ENCODE data around the gene XPC.

XPC gene

DNA sequence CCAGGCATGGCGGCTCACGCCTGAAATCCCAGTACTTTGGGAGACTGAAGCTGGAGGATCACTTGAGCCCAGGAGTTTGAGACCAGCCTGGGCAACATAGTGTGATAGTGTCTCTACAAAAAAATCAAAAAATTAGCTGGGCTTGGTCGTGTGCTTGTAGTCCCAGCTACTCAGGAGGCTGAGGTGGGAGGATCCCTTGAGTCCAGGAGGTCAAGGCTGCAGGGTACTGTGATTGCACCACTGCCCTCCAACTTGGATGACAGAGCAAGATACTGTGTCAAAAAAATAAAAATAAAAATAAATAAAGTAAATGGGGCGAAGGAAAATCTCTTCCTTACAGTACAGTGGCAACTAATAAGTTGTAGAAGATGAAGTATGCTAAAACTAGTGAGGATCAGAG, 29.8 kb upstream of the XPC start:
- no peak overlapping the region for H2AFZ ChIP-seq (ENCODE audit: low read depth, low read length, severe bottlenecking)

DNA sequence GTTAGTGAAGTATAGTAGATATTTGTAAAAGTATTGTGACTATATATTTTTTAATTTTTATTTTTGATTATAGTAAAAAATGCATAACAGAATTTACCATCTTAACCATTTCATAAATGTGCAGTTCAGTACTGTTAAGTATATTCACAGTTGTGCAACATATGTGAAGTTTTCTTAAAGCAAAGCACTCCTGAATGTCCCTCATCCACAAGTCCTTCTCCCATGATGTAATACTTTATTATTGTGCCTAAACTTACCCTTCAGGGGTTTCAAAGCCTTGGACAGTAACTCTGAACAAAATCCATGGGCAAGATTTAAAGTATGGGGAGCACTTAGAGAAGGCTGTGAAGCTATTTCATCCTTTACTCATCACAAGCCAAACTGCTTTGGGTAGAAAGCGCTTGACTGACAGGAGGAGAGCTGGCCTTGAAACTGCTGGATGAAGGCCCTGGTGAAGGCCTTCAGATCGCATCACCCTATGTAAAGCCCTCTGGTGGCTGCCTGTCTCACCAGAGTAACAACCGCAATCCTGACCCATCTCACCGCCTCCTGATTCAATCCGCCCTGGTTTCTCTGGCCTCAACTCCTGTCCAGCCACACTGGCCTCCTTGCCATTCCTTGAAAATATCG, 28.3 kb upstream of the XPC start:
- no peak for TF ChIP-seq EZH2phosphoT487 (conservative IDR thresholded peaks at IDR 0.05; ENCODE audit: low read length)
- TF ChIP-seq CTCF (IDR thresholded peaks at IDR 0.05; ENCODE audit: insufficient read depth, low read length, poor library complexity, severe bottlenecking) = no peak
- H2AFZ ChIP-seq (ENCODE audit: low read depth, low read length, severe bottlenecking) = no peak overlapping the region
- no peak overlapping the region for H3K4me2 ChIP-seq (ENCODE audit: low read depth, low read length, poor library complexity, severe bottlenecking)
- H3K27ac ChIP-seq (ENCODE audit: low read depth, low read length) = no peak overlapping the region
- H3K79me2 ChIP-seq (ENCODE audit: insufficient read depth, low read length) = no peaks in the 10 kb centered on the region
- H3K27me3 ChIP-seq (ENCODE audit: low read length) = no peaks in the 10 kb centered on the region
- no peaks in the 10 kb centered on the region for H3K9me3 ChIP-seq (ENCODE audit: insufficient read depth, low read length)
- H3K9ac ChIP-seq (ENCODE audit: low read length) = no peak overlapping the region
- no peaks in the 10 kb centered on the region for H3K9me2 ChIP-seq (replicated peaks; ENCODE audit: insufficient read depth, low read length)
- no peak overlapping the region for H3K4me3 ChIP-seq (ENCODE audit: insufficient read depth, low read length, poor library complexity, severe bottlenecking)
- H3K36me3 ChIP-seq (ENCODE audit: low read length) = no peaks in the 10 kb centered on the region
- H3F3A ChIP-seq (ENCODE audit: insufficient read depth) = no peaks in the 10 kb centered on the region
- no peaks in the 10 kb centered on the region for H4K20me1 ChIP-seq (ENCODE audit: low read depth, low read length)

More for the DNA sequence above, 29.8 kb upstream of the XPC start:
- TF ChIP-seq CTCF (IDR thresholded peaks at IDR 0.05; ENCODE audit: insufficient read depth, low read length, poor library complexity, severe bottlenecking) (no peak), EZH2phosphoT487 (conservative IDR thresholded peaks at IDR 0.05; ENCODE audit: low read length) (no peak)
- no peaks in the 10 kb centered on the region for H4K20me1 ChIP-seq (ENCODE audit: low read depth, low read length)
- no peak overlapping the region for H3K4me3 ChIP-seq (ENCODE audit: insufficient read depth, low read length, poor library complexity, severe bottlenecking)
- no peak overlapping the region for H3K4me2 ChIP-seq (ENCODE audit: low read depth, low read length, poor library complexity, severe bottlenecking)
- H3K79me2 ChIP-seq (ENCODE audit: insufficient read depth, low read length) = no peaks in the 10 kb centered on the region
- H3F3A ChIP-seq (ENCODE audit: insufficient read depth) = no peaks in the 10 kb centered on the region
- H3K9me3 ChIP-seq (ENCODE audit: insufficient read depth, low read length) = no peaks in the 10 kb centered on the region
- H3K27me3 ChIP-seq (ENCODE audit: low read length) = no peaks in the 10 kb centered on the region
- H3K36me3 ChIP-seq (ENCODE audit: low read length) = no peaks in the 10 kb centered on the region
- no peaks in the 10 kb centered on the region for H3K9me2 ChIP-seq (replicated peaks; ENCODE audit: insufficient read depth, low read length)
- no peak overlapping the region for H3K27ac ChIP-seq (ENCODE audit: low read depth, low read length)
- no peak overlapping the region for H3K9ac ChIP-seq (ENCODE audit: low read length)

GRCh38 chr3:14204515-14205284, 26.3 kb upstream of the XPC start:
- no peak overlapping the region for H2AFZ ChIP-seq (ENCODE audit: low read depth, low read length, severe bottlenecking)
- H3K79me2 ChIP-seq (ENCODE audit: insufficient read depth, low read length) = no peaks in the 10 kb centered on the region
- no peaks in the 10 kb centered on the region for H3K36me3 ChIP-seq (ENCODE audit: low read length)
- H3K27ac ChIP-seq (ENCODE audit: low read depth, low read length) = no peak overlapping the region
- no peak overlapping the region for H3K9ac ChIP-seq (ENCODE audit: low read length)
- no peaks in the 10 kb centered on the region for H3K9me3 ChIP-seq (ENCODE audit: insufficient read depth, low read length)
- no peaks in the 10 kb centered on the region for H4K20me1 ChIP-seq (ENCODE audit: low read depth, low read length)
- H3K4me2 ChIP-seq (ENCODE audit: low read depth, low read length, poor library complexity, severe bottlenecking) = no peak overlapping the region
- TF ChIP-seq CTCF (IDR thresholded peaks at IDR 0.05; ENCODE audit: insufficient read depth, low read length, poor library complexity, severe bottlenecking) (no peak), EZH2phosphoT487 (conservative IDR thresholded peaks at IDR 0.05; ENCODE audit: low read length) (no peak)
- H3K9me2 ChIP-seq (replicated peaks; ENCODE audit: insufficient read depth, low read length) = no peaks in the 10 kb centered on the region
- no peak overlapping the region for H3K4me3 ChIP-seq (ENCODE audit: insufficient read depth, low read length, poor library complexity, severe bottlenecking)
- no peaks in the 10 kb centered on the region for H3F3A ChIP-seq (ENCODE audit: insufficient read depth)
- H3K27me3 ChIP-seq (ENCODE audit: low read length) = no peaks in the 10 kb centered on the region

Data from SU-DHL-6 (cell line).